GM12874 (cell line): ENCODE data around the gene ATXN7L3B.

Experiments used
- TF ChIP-seq, protein P1 (sequence below): IDR thresholded peaks from 2 replicates; pipeline ENCODE4 v1.5.1; 2011; ENCODE audit warnings: low read depth, mild to moderate bottlenecking, control low read depth, low read length, moderate library complexity; ENCODE audit not compliant: insufficient read depth

Gene ATXN7L3B, protein sequence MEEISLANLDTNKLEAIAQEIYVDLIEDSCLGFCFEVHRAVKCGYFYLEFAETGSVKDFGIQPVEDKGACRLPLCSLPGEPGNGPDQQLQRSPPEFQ

DNA sequence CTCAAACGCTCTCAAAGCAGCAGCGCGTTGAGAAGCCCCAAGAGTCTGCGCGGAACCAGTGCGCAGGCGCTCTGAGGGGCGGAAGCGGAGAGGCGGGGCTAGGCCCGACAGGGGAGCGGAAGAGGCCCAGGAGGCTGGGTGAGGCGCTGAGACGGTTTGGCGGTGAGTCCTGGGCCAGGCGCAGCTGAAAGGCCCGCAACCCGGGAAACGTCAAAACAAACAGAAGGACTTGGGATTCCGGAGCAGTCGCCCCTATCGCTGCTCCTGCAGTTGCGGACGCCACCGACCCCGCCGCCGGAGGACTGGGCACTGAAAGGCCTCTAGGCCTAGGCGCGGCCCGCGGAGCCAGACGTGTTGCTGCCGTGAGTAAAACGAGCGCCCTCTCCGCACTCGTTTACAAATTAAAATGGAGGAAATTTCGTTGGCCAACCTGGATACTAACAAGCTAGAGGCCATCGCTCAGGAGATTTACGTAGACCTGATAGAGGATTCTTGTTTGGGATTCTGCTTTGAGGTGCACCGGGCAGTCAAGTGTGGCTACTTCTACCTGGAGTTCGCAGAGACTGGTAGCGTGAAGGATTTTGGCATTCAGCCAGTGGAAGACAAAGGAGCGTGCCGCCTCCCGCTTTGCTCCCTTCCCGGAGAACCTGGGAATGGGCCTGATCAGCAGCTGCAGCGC, at the start of gene ATXN7L3B:
Gene ATXN7L3B (plus strand): TSS at position 129 of the 679 bp plus-strand sequence. CDS start 278 bp downstream, at position 407.
- TF ChIP-seq, protein P1, sequence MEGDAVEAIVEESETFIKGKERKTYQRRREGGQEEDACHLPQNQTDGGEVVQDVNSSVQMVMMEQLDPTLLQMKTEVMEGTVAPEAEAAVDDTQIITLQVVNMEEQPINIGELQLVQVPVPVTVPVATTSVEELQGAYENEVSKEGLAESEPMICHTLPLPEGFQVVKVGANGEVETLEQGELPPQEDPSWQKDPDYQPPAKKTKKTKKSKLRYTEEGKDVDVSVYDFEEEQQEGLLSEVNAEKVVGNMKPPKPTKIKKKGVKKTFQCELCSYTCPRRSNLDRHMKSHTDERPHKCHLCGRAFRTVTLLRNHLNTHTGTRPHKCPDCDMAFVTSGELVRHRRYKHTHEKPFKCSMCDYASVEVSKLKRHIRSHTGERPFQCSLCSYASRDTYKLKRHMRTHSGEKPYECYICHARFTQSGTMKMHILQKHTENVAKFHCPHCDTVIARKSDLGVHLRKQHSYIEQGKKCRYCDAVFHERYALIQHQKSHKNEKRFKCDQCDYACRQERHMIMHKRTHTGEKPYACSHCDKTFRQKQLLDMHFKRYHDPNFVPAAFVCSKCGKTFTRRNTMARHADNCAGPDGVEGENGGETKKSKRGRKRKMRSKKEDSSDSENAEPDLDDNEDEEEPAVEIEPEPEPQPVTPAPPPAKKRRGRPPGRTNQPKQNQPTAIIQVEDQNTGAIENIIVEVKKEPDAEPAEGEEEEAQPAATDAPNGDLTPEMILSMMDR: 0 out of 2 replicates have a peak, but pooled peaks have one; percentile 7

DNA sequence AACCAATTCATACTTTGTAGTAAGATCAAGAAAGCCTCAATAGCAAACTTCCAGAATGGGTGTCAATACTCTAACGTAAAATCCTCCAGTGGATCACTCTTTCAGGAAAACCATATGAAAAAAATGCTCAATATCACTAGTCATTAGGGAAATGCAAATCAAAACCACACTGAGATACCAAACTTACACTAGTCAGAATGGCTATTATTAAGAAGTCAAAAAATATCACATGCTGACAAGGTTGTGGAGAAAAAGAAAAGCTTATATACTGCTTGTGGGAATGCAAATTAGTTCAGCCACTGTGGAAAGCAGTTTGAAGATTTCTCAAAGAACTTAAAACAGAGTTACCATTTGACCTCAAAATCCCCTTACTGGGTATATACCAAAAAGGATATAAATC, 49.5 kb upstream of the ATXN7L3B start:
- TF ChIP-seq, protein P1: no peak

DNA sequence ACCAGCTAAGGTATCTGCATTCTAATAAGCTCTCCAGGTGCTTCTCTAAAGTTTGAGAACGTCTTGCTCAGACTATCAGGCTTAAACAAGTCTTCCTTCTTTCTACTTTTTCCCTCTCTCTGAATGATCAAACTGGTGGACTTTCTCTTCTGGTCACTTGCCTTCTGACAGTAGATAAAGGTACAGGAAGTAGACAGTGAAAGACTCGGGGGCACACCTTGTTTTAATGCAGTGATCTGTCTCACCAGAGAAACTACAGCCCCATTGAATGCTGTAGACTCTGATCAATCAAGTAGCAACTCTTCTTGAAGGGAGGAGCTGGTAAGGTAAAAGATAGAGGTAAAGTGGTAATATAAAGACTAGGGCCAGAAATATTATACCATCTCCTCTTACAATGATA, 48.1 kb upstream of the ATXN7L3B start:
- TF ChIP-seq, protein P1: no peak

DNA sequence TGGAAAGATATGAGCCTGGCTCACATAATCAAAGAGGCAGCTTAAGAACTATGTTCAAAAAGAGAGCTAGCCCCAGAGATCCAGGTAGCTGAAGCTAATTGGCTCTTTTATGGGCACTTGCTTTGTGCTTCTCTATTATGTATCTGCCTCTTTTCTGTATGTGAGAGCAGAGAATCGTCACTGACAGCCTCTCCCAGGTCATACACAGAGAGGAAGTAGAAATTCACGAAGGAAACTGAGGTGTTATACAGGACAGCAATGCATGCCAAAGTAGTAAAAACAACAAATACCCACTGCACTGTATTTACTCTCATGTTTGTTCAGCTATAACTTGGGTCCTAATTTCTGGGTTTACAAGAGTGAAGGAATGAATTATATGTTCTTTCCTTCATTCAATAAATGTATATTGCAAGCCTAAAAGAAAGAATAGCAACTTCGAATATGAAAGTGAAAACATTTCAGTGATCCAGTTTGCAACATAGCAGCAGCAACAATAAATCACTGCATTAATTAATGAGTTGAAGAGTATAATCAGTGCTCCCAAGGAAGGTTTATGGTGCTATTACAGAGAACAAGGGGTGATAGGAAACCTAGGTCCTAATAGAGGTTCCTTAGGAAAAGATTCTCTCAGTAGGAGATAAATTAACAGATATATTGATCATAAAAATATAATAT, 47.1 kb upstream of the ATXN7L3B start:
- TF ChIP-seq, protein P1: no peak

DNA sequence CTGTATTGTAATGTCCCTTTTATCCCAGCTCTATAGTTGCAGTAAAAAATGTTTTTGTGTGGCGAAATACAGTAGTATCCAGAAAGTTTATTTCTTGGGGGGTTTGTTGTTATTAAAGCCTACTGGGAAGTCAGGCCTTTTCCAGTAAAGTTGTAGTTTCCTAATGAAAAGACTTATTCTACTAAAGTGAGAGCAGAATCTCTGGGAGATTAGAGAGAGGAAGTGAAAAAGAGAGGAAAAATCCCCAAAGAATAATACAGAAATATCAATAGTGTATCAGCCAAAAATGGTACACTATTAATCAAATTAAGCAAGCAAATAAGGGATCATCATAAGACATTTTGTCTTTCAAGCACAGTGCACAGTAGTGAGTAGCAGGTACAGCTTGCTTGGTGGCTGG, 46.3 kb upstream of the ATXN7L3B start:
- TF ChIP-seq, protein P1: no peak

DNA sequence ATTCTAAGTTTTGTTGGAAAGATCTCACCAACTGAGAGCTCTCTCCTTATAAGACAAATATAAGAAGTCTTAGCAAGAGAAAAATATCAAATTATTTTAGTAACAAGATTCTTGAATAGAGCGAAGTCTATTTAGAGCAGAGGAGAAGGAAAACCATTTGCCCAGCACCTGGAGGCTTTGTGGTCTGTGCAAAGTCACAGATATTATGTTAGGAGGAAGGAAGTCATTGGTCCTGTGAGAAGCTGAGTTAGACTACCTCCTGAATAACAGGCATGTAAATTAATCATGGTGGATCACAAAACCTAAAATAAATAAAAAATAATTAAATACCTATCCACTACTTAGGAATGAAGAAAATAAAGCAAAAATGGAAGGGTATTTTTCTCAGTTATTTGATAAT, 38.4 kb upstream of the ATXN7L3B start:
- TF ChIP-seq, protein P1: no peak

DNA sequence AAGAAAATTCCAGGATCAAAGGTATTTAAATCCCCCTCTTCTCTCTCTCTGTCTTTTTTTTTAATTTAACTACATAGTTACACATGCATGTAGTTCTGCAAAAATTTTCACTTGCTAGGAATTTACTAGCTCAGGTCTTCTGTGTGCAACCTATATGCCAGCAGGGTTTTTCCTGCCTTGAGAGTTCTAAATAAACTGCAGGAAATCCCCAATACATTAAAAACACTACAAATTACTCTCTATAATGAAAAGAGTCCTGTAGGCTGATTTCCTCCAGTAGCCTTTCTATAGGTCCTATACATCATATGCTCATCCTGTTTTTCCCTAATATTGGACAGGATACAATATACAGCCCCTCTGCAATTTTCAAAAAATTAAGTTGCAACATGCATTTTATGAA, 27.7 kb upstream of the ATXN7L3B start:
- TF ChIP-seq, protein P1: no peak
